WTC11 (cell line): ENCODE data around the gene MOB3A. TPM values are rescaled to one million over a fixed set of nuclear protein-coding genes. Genes with fewer than 3 reads are reported as not detected.

Experiments used
- ATAC-seq: fragments of 200-7000 bp; cut with Tn5 transposase; 2 replicates; pipeline ENCODE4 v1.10.0; 2021; ENCODE audit warnings: mild to moderate bottlenecking, moderate library complexity
- CTCF ChIA-PET: fragments of 300-600 bp; sonication (Branson Sonifier 250); formaldehyde crosslinking; loops from one replicate; lab custom pipeline; 2021; ENCODE audit warnings: antibody characterized with exemption; lab: Charles Lee
- POLR2A ChIA-PET: fragments of 350-600 bp; sonication (Branson Sonifier 250); formaldehyde crosslinking; loops from one replicate; lab custom pipeline; 2021; ENCODE audit warnings: antibody characterized with exemption; lab: Charles Lee
- DNase-seq: peaks from one replicate; pipeline ENCODE4 v3.0.0; 2021; ENCODE audit warnings: low spot score
- H3K27ac Mint-ChIP-seq: 2 replicates; pipeline ENCODE4 v1.8.0; 2021; ENCODE audit warnings: mixed read lengths
- H3K27me3 Mint-ChIP-seq: 2 replicates; pipeline ENCODE4 v1.8.0; 2021; ENCODE audit warnings: low read depth, mild to moderate bottlenecking, moderate library complexity, mixed read lengths
- H3K36me3 Mint-ChIP-seq: 2 replicates; pipeline ENCODE4 v1.8.0; 2021; ENCODE audit warnings: mixed read lengths
- H3K4me1 Mint-ChIP-seq: 2 replicates; pipeline ENCODE4 v1.8.0; 2022; ENCODE audit warnings: mixed read lengths
- H3K4me3 Mint-ChIP-seq: 2 replicates; pipeline ENCODE4 v1.8.0; 2021; ENCODE audit warnings: mild to moderate bottlenecking, moderate library complexity, mixed read lengths
- H3K9me3 Mint-ChIP-seq: 2 replicates; pipeline ENCODE4 v1.8.0; 2021; ENCODE audit warnings: mixed read lengths
- AR ChIP-seq: fragments of 250-450 bp; sonication (Bioruptor Pico); IDR thresholded peaks from 2 replicates; pipeline ENCODE4 v1.9.0; 2021; ENCODE audit warnings: mild to moderate bottlenecking
- ATF6 ChIP-seq: sonication (generic); formaldehyde crosslinking; IDR thresholded peaks from 2 replicates; pipeline ENCODE4 v1.8.1; 2023; ENCODE audit warnings: mild to moderate bottlenecking, missing genetic modification reagents
- CBFB ChIP-seq: sonication (generic); formaldehyde crosslinking; IDR thresholded peaks from 2 replicates; pipeline ENCODE4 v1.8.1; 2022; ENCODE audit warnings: mild to moderate bottlenecking, low read depth, missing genetic modification reagents
- EMX1 ChIP-seq: fragments of 250-450 bp; sonication (Bioruptor Pico); IDR thresholded peaks from 2 replicates; pipeline ENCODE4 v1.8.0; 2021; ENCODE audit warnings: mild to moderate bottlenecking
- ERG ChIP-seq: fragments of 250-450 bp; sonication (Bioruptor Pico); IDR thresholded peaks from 2 replicates; pipeline ENCODE4 v1.8.0; 2021; ENCODE audit warnings: mild to moderate bottlenecking
- FOXK1 ChIP-seq: sonication (generic); formaldehyde crosslinking; IDR thresholded peaks from 2 replicates; pipeline ENCODE4 v1.8.0; 2022; ENCODE audit warnings: mild to moderate bottlenecking, moderate library complexity, missing genetic modification reagents
- IRF2 ChIP-seq: sonication (generic); formaldehyde crosslinking; IDR thresholded peaks from 2 replicates; pipeline ENCODE4 v1.8.0; 2022; ENCODE audit warnings: low read depth, missing genetic modification reagents, borderline replicate concordance
- NR2C2 ChIP-seq: sonication (generic); formaldehyde crosslinking; IDR thresholded peaks from 2 replicates; pipeline ENCODE4 v1.8.0; 2022; ENCODE audit warnings: mild to moderate bottlenecking, missing genetic modification reagents
- PREB ChIP-seq: sonication (generic); formaldehyde crosslinking; IDR thresholded peaks from 2 replicates; pipeline ENCODE4 v1.8.1; 2022; ENCODE audit warnings: mild to moderate bottlenecking, missing genetic modification reagents, moderate library complexity, borderline replicate concordance
- SP1 ChIP-seq: sonication (generic); formaldehyde crosslinking; conservative IDR thresholded peaks from 2 replicates; pipeline ENCODE4 v1.8.1; 2022; ENCODE audit warnings: missing genetic modification reagents
- TCF7 ChIP-seq: sonication (generic); formaldehyde crosslinking; IDR thresholded peaks from 2 replicates; pipeline ENCODE4 v1.8.0; 2022; ENCODE audit warnings: mild to moderate bottlenecking, low read depth, missing genetic modification reagents, moderate library complexity
- TP53 ChIP-seq: sonication (generic); formaldehyde crosslinking; IDR thresholded peaks from 2 replicates; pipeline ENCODE4 v1.8.1; 2023; ENCODE audit warnings: mild to moderate bottlenecking, missing genetic modification reagents
- USF2 ChIP-seq: sonication (generic); formaldehyde crosslinking; IDR thresholded peaks from 2 replicates; pipeline ENCODE4 v1.8.1; 2023; ENCODE audit warnings: mild to moderate bottlenecking, missing genetic modification reagents, moderate library complexity
- ZNF138 ChIP-seq: sonication (generic); formaldehyde crosslinking; conservative IDR thresholded peaks from 2 replicates; pipeline ENCODE4 v1.8.1; 2022; ENCODE audit warnings: mild to moderate bottlenecking, moderate library complexity, missing genetic modification reagents
- ZNF219 ChIP-seq: sonication (generic); formaldehyde crosslinking; IDR thresholded peaks from 2 replicates; pipeline ENCODE4 v1.8.0; 2023; ENCODE audit warnings: missing genetic modification reagents, mild to moderate bottlenecking, borderline replicate concordance
- ZNF263 ChIP-seq: sonication (generic); formaldehyde crosslinking; IDR thresholded peaks from 2 replicates; pipeline ENCODE4 v1.8.1; 2022; ENCODE audit warnings: low read depth, mild to moderate bottlenecking, moderate library complexity, missing genetic modification reagents
- total RNA-seq: library from RNA; stranded (reverse); gene quantifications from 3 replicates; pipeline ENCODE4 v1.2.3, GENCODE V29; 2021
- TF ChIP-seq, protein P1 (sequence below): sonication (generic); formaldehyde crosslinking; IDR thresholded peaks from 2 replicates; pipeline ENCODE4 v1.8.0; 2023; ENCODE audit warnings: missing genetic modification reagents, mild to moderate bottlenecking, borderline replicate concordance
- TF ChIP-seq, protein P2 (sequence below): fragments of 250-450 bp; sonication (Bioruptor Pico); IDR thresholded peaks from 2 replicates; pipeline ENCODE4 v2.1.2; 2022; ENCODE audit warnings: mild to moderate bottlenecking, moderate library complexity
- TF ChIP-seq, protein P3 (sequence below): fragments of 200-600 bp; IDR thresholded peaks from 2 replicates; pipeline ENCODE4 v1.8.0; 2022; ENCODE audit warnings: antibody characterized with exemption

Gene MOB3A
- total RNA-seq, 1 experiment from 2014 or later = 8.1 TPM

- TF ChIP-seq, protein P1, sequence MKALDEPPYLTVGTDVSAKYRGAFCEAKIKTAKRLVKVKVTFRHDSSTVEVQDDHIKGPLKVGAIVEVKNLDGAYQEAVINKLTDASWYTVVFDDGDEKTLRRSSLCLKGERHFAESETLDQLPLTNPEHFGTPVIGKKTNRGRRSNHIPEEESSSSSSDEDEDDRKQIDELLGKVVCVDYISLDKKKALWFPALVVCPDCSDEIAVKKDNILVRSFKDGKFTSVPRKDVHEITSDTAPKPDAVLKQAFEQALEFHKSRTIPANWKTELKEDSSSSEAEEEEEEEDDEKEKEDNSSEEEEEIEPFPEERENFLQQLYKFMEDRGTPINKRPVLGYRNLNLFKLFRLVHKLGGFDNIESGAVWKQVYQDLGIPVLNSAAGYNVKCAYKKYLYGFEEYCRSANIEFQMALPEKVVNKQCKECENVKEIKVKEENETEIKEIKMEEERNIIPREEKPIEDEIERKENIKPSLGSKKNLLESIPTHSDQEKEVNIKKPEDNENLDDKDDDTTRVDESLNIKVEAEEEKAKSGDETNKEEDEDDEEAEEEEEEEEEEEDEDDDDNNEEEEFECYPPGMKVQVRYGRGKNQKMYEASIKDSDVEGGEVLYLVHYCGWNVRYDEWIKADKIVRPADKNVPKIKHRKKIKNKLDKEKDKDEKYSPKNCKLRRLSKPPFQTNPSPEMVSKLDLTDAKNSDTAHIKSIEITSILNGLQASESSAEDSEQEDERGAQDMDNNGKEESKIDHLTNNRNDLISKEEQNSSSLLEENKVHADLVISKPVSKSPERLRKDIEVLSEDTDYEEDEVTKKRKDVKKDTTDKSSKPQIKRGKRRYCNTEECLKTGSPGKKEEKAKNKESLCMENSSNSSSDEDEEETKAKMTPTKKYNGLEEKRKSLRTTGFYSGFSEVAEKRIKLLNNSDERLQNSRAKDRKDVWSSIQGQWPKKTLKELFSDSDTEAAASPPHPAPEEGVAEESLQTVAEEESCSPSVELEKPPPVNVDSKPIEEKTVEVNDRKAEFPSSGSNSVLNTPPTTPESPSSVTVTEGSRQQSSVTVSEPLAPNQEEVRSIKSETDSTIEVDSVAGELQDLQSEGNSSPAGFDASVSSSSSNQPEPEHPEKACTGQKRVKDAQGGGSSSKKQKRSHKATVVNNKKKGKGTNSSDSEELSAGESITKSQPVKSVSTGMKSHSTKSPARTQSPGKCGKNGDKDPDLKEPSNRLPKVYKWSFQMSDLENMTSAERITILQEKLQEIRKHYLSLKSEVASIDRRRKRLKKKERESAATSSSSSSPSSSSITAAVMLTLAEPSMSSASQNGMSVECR (CRISPR knock-in tag) = no peak
- TF ChIP-seq, protein P2, sequence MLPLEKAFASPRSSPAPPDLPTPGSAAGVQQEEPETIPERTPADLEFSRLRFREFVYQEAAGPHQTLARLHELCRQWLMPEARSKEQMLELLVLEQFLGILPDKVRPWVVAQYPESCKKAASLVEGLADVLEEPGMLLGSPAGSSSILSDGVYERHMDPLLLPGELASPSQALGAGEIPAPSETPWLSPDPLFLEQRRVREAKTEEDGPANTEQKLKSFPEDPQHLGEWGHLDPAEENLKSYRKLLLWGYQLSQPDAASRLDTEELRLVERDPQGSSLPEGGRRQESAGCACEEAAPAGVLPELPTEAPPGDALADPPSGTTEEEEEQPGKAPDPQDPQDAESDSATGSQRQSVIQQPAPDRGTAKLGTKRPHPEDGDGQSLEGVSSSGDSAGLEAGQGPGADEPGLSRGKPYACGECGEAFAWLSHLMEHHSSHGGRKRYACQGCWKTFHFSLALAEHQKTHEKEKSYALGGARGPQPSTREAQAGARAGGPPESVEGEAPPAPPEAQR (CRISPR knock-in tag) = no peak
These were observed 16.2 kb downstream of the MOB3A start (continued) for GRCh38 chr19:2079865-2080301.

GRCh38 chr19:2079076-2079864 is 16.9 kb downstream of the MOB3A start:
- CTCF ChIA-PET = no interaction called here
- TF ChIP-seq ZNF138 (CRISPR knock-in tag) = no peak
- TF ChIP-seq, protein P3, sequence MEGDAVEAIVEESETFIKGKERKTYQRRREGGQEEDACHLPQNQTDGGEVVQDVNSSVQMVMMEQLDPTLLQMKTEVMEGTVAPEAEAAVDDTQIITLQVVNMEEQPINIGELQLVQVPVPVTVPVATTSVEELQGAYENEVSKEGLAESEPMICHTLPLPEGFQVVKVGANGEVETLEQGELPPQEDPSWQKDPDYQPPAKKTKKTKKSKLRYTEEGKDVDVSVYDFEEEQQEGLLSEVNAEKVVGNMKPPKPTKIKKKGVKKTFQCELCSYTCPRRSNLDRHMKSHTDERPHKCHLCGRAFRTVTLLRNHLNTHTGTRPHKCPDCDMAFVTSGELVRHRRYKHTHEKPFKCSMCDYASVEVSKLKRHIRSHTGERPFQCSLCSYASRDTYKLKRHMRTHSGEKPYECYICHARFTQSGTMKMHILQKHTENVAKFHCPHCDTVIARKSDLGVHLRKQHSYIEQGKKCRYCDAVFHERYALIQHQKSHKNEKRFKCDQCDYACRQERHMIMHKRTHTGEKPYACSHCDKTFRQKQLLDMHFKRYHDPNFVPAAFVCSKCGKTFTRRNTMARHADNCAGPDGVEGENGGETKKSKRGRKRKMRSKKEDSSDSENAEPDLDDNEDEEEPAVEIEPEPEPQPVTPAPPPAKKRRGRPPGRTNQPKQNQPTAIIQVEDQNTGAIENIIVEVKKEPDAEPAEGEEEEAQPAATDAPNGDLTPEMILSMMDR = no peak
- no peak for TF ChIP-seq ERG (CRISPR knock-in tag)
- TF ChIP-seq NR2C2 (CRISPR knock-in tag) = no peak
- no peak for TF ChIP-seq PREB (CRISPR knock-in tag)
- no peak for TF ChIP-seq EMX1 (CRISPR knock-in tag)
- TF ChIP-seq ZNF263 (CRISPR knock-in tag) = no peak
- no peak for TF ChIP-seq CBFB (CRISPR knock-in tag)
- no peak for TF ChIP-seq IRF2 (CRISPR knock-in tag)
- TF ChIP-seq TCF7 (CRISPR knock-in tag) = no peak
- TF ChIP-seq SP1 (CRISPR knock-in tag) = no peak
- no peak for TF ChIP-seq ATF6 (CRISPR knock-in tag)
- no peak for TF ChIP-seq USF2 (CRISPR knock-in tag)
- TF ChIP-seq ZNF219 (CRISPR knock-in tag) = no peak
- no peak for TF ChIP-seq AR (CRISPR knock-in tag)
- no peak for TF ChIP-seq TP53 (CRISPR knock-in tag)
- no peak for TF ChIP-seq FOXK1 (CRISPR knock-in tag)

More at GRCh38 chr19:2079076-2079864, 16.9 kb downstream of the MOB3A start:
- Mint-ChIP-seq H3K27ac (no peak overlapping the region), H3K36me3 (peaks cover 2% of the 10 kb centered on the region; the same call in 1 of the 2 replicates), H3K4me1 (no peaks in the 10 kb centered on the region), H3K9me3 (no peaks in the 10 kb centered on the region), H3K4me3 (no peak overlapping the region), H3K27me3 (no peaks in the 10 kb centered on the region)
- POLR2A ChIA-PET = no interaction called here
- no peak for DNase-seq
- ATAC-seq = no peak
